ENCODE data around the gene VCL. TPM values are rescaled to one million over a fixed set of nuclear protein-coding genes. Genes with fewer than 3 reads are reported as not detected.
"Not testable (repeated sequence)": the region's sequence is repeated elsewhere in the genome, so short reads cannot be mapped to it uniquely, and the experiment has no call there.

VCL gene
- total RNA-seq, 2 experiments from 2014 or later = 18.5 to 19.7 TPM

GRCh38 chr10:74011770-74012169 is 13.9 kb downstream of the VCL start:
- Mint-ChIP-seq H3K27ac (no peak overlapping the region), H3K27me3 (no peaks in the 10 kb centered on the region), H3K4me3 (peak overlapping the region; percentile 23), H3K9me3 (no peaks in the 10 kb centered on the region), H3K4me1 (ENCODE audit: low read depth) (peaks cover 50% of the 10 kb centered on the region), H3K36me3 (ENCODE audit: low read depth) (peaks cover 16% of the 10 kb centered on the region)
- no peak for TF ChIP-seq CTCF (IDR thresholded peaks at IDR 0.05)
- Histone ChIP-seq H3K4me3 (ENCODE audit: low read length) (no peak overlapping the region), H3K27me3 (ENCODE audit: control insufficient read depth in 1 of 2, insufficient read depth in 2 of 2, low read length in 2 of 2) (no peaks in the 10 kb centered on the region), H3K4me1 (ENCODE audit: insufficient read depth, low read length) (peaks cover 22% of the 10 kb centered on the region), H3K9me3 (ENCODE audit: control insufficient read depth in 1 of 2, insufficient read depth in 1 of 2, low read length in 2 of 2) (no peaks in the 10 kb centered on the region), H3K36me3 (ENCODE audit: insufficient read depth, low read length) (no peaks in the 10 kb centered on the region), H3K27ac (ENCODE audit: low read depth in 1 of 2, low read length in 2 of 2) (no peak overlapping the region)
- DNase-seq = no peak
- no peak for ATAC-seq (ENCODE audit: poor library complexity)
- intact Hi-C loops (cut with DNase I, micrococcal nuclease) = no loop called here
- ChIA-PET POLR2A (interaction anchor here (0.7 to 0.9 kb wide), 3 partner anchors 14 to 55 kb away, joined by 3 to 4 read pairs (median 3); partner anchors contain the start of gene VCL), CTCF (no interaction called here)

GRCh38 chr10:74012480-74012879 is 14.6 kb downstream of the VCL start:
- Histone ChIP-seq H3K27me3 (ENCODE audit: control insufficient read depth in 1 of 2, insufficient read depth in 2 of 2, low read length in 2 of 2) (no peaks in the 10 kb centered on the region), H3K27ac (ENCODE audit: low read depth in 1 of 2, low read length in 2 of 2) (no peak overlapping the region), H3K4me3 (ENCODE audit: low read length) (no peak overlapping the region), H3K36me3 (ENCODE audit: insufficient read depth, low read length) (no peaks in the 10 kb centered on the region), H3K9me3 (ENCODE audit: control insufficient read depth in 1 of 2, insufficient read depth in 1 of 2, low read length in 2 of 2) (no peaks in the 10 kb centered on the region), H3K4me1 (ENCODE audit: insufficient read depth, low read length) (peaks cover 17% of the 10 kb centered on the region)
- ChIA-PET CTCF (no interaction called here), POLR2A (interaction anchor here (0.8 to 1.0 kb wide), 3 partner anchors 15 to 138 kb away, joined by 3 to 4 read pairs (median 3); partner anchors contain the start of genes ADK, AP3M1 and VCL)
- intact Hi-C loops (cut with DNase I, micrococcal nuclease) = no loop called here
- peaks cover 50% of the 10 kb centered on the region for H3K4me1 Mint-ChIP-seq (ENCODE audit: low read depth)
- peaks cover 17% of the 10 kb centered on the region for H3K36me3 Mint-ChIP-seq (ENCODE audit: low read depth)
- H3K27ac Mint-ChIP-seq = no peak overlapping the region
- no peak overlapping the region for H3K4me3 Mint-ChIP-seq
- H3K9me3 Mint-ChIP-seq = no peaks in the 10 kb centered on the region
- ATAC-seq (ENCODE audit: poor library complexity) (no peak), DNase-seq (peak in 1 of 14 experiments; percentile 6)
- H3K27me3 Mint-ChIP-seq = no peaks in the 10 kb centered on the region
- TF ChIP-seq CTCF (IDR thresholded peaks at IDR 0.05) = no peak

- no peak for TF ChIP-seq CTCF (IDR thresholded peaks at IDR 0.05)
- POLR2A ChIA-PET = interaction anchor here (1.0 kb wide), 1 partner anchor 138 kb away, joined by 3 read pairs; the partner anchor contains the start of genes ADK and AP3M1
- Mint-ChIP-seq H3K27me3 (no peaks in the 10 kb centered on the region), H3K9me3 (no peaks in the 10 kb centered on the region), H3K27ac (no peak overlapping the region), H3K36me3 (ENCODE audit: low read depth) (peaks cover 17% of the 10 kb centered on the region), H3K4me3 (no peak overlapping the region), H3K4me1 (ENCODE audit: low read depth) (peaks cover 50% of the 10 kb centered on the region)
- intact Hi-C loops (cut with DNase I, micrococcal nuclease) = no loop called here
- no peak for DNase-seq
- no peak overlapping the region for H3K4me3 ChIP-seq (ENCODE audit: low read length)
- peaks cover 20% of the 10 kb centered on the region for H3K4me1 ChIP-seq (ENCODE audit: insufficient read depth, low read length)
- no peaks in the 10 kb centered on the region for H3K9me3 ChIP-seq (ENCODE audit: control insufficient read depth in 1 of 2, insufficient read depth in 1 of 2, low read length in 2 of 2)
- no peaks in the 10 kb centered on the region for H3K36me3 ChIP-seq (ENCODE audit: insufficient read depth, low read length)
- CTCF ChIA-PET = no interaction called here
- H3K27ac ChIP-seq (ENCODE audit: low read depth in 1 of 2, low read length in 2 of 2) = no peak overlapping the region
- ATAC-seq (ENCODE audit: poor library complexity) = no peak
- H3K27me3 ChIP-seq (ENCODE audit: control insufficient read depth in 1 of 2, insufficient read depth in 2 of 2, low read length in 2 of 2) = no peaks in the 10 kb centered on the region
Measured at GRCh38 chr10:74013004-74013403, 15.1 kb downstream of the VCL start.

GRCh38 chr10:74014574-74014973 is 16.7 kb downstream of the VCL start:
- H3K27me3 ChIP-seq (ENCODE audit: control insufficient read depth in 1 of 2, insufficient read depth in 2 of 2, low read length in 2 of 2); intact Hi-C loops (cut with DNase I, micrococcal nuclease); CTCF ChIA-PET; ATAC-seq (ENCODE audit: poor library complexity); H3K4me3 Mint-ChIP-seq; H3K9me3 Mint-ChIP-seq; H3K9me3 ChIP-seq (ENCODE audit: control insufficient read depth in 1 of 2, insufficient read depth in 1 of 2, low read length in 2 of 2); H3K27ac Mint-ChIP-seq; H3K36me3 ChIP-seq (ENCODE audit: insufficient read depth, low read length); DNase-seq; H3K4me3 ChIP-seq (ENCODE audit: low read length); POLR2A ChIA-PET; H3K27ac ChIP-seq (ENCODE audit: low read depth in 1 of 2, low read length in 2 of 2); H3K27me3 Mint-ChIP-seq: not testable (repeated sequence)
- H3K36me3 Mint-ChIP-seq (ENCODE audit: low read depth) = peaks cover 25% of the 10 kb centered on the region
- peaks cover 50% of the 10 kb centered on the region for H3K4me1 Mint-ChIP-seq (ENCODE audit: low read depth)
- H3K4me1 ChIP-seq (ENCODE audit: insufficient read depth, low read length) = peaks cover 20% of the 10 kb centered on the region

Data from CD4-positive, alpha-beta T cell (primary cell).